ENCODE measurements around the gene BPNT1. TPM values are rescaled to one million over a fixed set of nuclear protein-coding genes. Genes with fewer than 3 reads are reported as not detected.
"Not testable (repeated sequence)": the region's sequence is repeated elsewhere in the genome, so short reads cannot be mapped to it uniquely, and the experiment has no call there.

Gene BPNT1
- total RNA-seq, 2 donors from 2014 or later = 57.5 to 71.5 TPM

- no peak for TF ChIP-seq CTCF (IDR thresholded peaks at IDR 0.05)
- Histone ChIP-seq H3K9ac (ENCODE audit: low read depth in 2 of 2, low read length in 2 of 2) (no peak overlapping the region), H3K27ac (no peak overlapping the region), H3K9me3 (no peaks in the 10 kb centered on the region), H3K4me3 (no peak overlapping the region), H3K4me1 (peaks cover 16% of the 10 kb centered on the region), H3K27me3 (no peaks in the 10 kb centered on the region), H3K36me3 (no peaks in the 10 kb centered on the region)
- intact Hi-C loops (cut with DNase I) = loop anchor here (10.0 kb wide), 1 partner anchor 55 kb away; the partner anchor contains the start of gene IARS2
- no peak for DNase-seq
Observed at GRCh38 chr1:220040028-220040596, 49.5 kb downstream of the BPNT1 start.

- Histone ChIP-seq H3K9ac (ENCODE audit: low read depth in 2 of 2, low read length in 2 of 2) (no peak overlapping the region), H3K36me3 (peaks cover 3% of the 10 kb centered on the region), H3K4me3 (no peak overlapping the region), H3K27me3 (no peaks in the 10 kb centered on the region), H3K4me1 (peaks cover 3% of the 10 kb centered on the region), H3K27ac (no peak overlapping the region), H3K9me3 (no peaks in the 10 kb centered on the region)
- intact Hi-C loops (cut with DNase I) = no loop called here
- TF ChIP-seq CTCF (IDR thresholded peaks at IDR 0.05) = no peak
- no peak for DNase-seq
Observed at GRCh38 chr1:220038640-220039039, 50.9 kb downstream of the BPNT1 start.

GRCh38 chr1:220037810-220038209 is 51.8 kb downstream of the BPNT1 start:
- H3K27me3 ChIP-seq; intact Hi-C loops (cut with DNase I); H3K9me3 ChIP-seq; H3K36me3 ChIP-seq; H3K4me3 ChIP-seq; DNase-seq; H3K27ac ChIP-seq; H3K4me1 ChIP-seq; H3K9ac ChIP-seq (ENCODE audit: low read depth in 2 of 2, low read length in 2 of 2): not testable (repeated sequence)

- no peak overlapping the region for H3K4me3 ChIP-seq
- intact Hi-C loops (cut with DNase I) = no loop called here
- peaks cover 14% of the 10 kb centered on the region for H3K36me3 ChIP-seq
- no peak for TF ChIP-seq CTCF (IDR thresholded peaks at IDR 0.05)
- DNase-seq = no peak
- H3K27me3 ChIP-seq = no peaks in the 10 kb centered on the region
- H3K27ac ChIP-seq = no peak overlapping the region
- H3K4me1 ChIP-seq = no peaks in the 10 kb centered on the region
- no peak overlapping the region for H3K9ac ChIP-seq (ENCODE audit: low read depth in 2 of 2, low read length in 2 of 2)
- H3K9me3 ChIP-seq = no peaks in the 10 kb centered on the region
Observed at GRCh38 chr1:220032911-220033310, 56.7 kb downstream of the BPNT1 start.

GRCh38 chr1:220031287-220031686 is 58.3 kb downstream of the BPNT1 start:
- Histone ChIP-seq H3K4me1 (no peaks in the 10 kb centered on the region), H3K36me3 (peaks cover 14% of the 10 kb centered on the region), H3K4me3 (no peak overlapping the region), H3K27ac (no peak overlapping the region), H3K9me3 (no peaks in the 10 kb centered on the region), H3K9ac (ENCODE audit: low read depth in 2 of 2, low read length in 2 of 2) (no peak overlapping the region), H3K27me3 (no peaks in the 10 kb centered on the region)
- intact Hi-C loops (cut with DNase I) = no loop called here
- DNase-seq = no peak
- TF ChIP-seq CTCF (IDR thresholded peaks at IDR 0.05) = no peak

GRCh38 chr1:220028346-220028895 is 61.2 kb downstream of the BPNT1 start:
- no peak for DNase-seq
- peaks cover 17% of the 10 kb centered on the region for H3K36me3 ChIP-seq

More at GRCh38 chr1:220028346-220028895, 61.2 kb downstream of the BPNT1 start:
- Histone ChIP-seq H3K4me3 (no peak overlapping the region), H3K4me1 (no peaks in the 10 kb centered on the region), H3K9ac (ENCODE audit: low read depth in 2 of 2, low read length in 2 of 2) (no peak overlapping the region), H3K27me3 (no peaks in the 10 kb centered on the region), H3K9me3 (no peaks in the 10 kb centered on the region), H3K27ac (no peak overlapping the region)
- TF ChIP-seq CTCF (IDR thresholded peaks at IDR 0.05) = no peak
- intact Hi-C loops (cut with DNase I) = no loop called here

Measured in colonic mucosa (tissue), 4 donors.